ENCODE data around the gene CREBRF.
"Not testable (repeated sequence)": the region's sequence is repeated elsewhere in the genome, so short reads cannot be mapped to it uniquely, and the experiment has no call there.

The CREBRF gene

DNA sequence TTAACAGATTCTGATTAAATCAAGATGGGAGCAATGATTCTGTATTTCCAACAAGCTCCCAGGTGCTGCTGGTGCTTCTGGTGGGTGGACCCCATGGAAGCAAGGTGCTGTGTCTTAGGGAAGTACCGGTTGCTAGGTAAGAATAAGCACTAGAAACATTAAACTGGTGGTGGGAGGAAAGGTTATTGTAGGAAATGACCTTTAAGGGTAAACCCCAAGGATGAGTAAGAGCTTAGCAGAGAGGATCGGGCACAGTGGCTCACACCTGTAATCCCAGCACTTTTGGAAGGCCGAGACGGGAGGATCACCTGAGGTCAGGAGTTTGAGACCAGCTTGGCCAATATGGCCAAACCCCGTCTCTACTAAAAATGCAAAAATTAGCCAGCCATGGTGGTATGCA, 16.2 kb upstream of the CREBRF start:
- no peak overlapping the region for H3K4me3 ChIP-seq (IDR thresholded peaks at IDR 0.05; ENCODE audit: insufficient read depth, low read depth, low read length)

DNA sequence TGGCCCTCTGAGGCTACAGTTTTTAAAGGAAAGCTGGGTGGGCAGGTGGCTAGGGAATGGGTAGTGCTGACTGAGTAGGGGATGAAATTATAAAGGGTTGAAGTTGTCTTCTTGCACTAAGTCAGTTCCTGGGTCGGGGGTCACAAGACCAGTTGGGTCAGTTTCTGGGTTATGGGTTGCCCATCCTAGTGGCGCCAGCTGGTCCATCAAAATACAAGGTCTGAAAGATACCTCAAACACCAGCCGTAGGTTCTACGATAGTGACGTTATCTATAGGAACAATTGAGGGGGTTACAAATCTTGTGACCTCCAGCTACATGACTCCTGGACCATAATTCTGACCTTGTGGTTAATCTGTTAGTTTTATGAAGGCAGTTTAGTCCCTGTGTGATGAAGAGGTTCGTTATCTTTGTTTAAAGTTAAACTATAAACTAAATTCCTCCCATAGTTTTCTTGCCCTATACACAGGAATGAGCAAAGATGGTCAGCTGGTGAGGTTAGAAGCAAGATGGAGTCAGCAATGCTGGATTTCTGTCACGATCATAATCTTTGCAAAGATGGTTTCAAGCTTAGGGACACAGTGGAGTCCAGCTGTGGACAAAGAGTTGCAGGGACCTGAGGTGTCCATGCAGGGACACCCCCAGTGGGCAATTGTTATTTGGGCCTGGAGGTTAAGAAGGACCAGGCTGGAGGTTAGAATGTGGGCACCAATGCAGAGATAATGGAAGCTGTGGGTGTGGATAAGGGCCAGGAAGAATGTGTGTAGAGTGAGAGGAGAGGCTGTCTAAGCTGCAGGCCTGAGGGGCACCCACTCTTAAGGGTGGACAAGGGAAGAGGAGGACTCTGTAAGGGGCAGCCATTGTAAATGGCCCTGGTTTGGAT, 14.0 kb upstream of the CREBRF start:
- no peaks in the 10 kb centered on the region for H4K20me1 ChIP-seq (ENCODE audit: insufficient read depth)
- peaks cover 7% of the 10 kb centered on the region for H3K4me1 ChIP-seq (ENCODE audit: low read depth, poor library complexity, severe bottlenecking)
- no peak overlapping the region for H3K9ac ChIP-seq
- H3K79me2 ChIP-seq (ENCODE audit: insufficient read depth, low read depth) = 0 out of 2 replicates have a peak, but pooled peaks cover 6% of the 10 kb centered on the region
- H3K27me3 ChIP-seq (ENCODE audit: insufficient read depth, low read depth) = no peaks in the 10 kb centered on the region
- no peak overlapping the region for H3K27ac ChIP-seq
- H2AFZ ChIP-seq (ENCODE audit: low read depth) = no peak overlapping the region
- H3K36me3 ChIP-seq (ENCODE audit: insufficient read depth) = no peaks in the 10 kb centered on the region
- no peak overlapping the region for H3K4me2 ChIP-seq
- H3K4me3 ChIP-seq (IDR thresholded peaks at IDR 0.05; ENCODE audit: insufficient read depth, low read depth, low read length) = no peak overlapping the region
- TF ChIP-seq, protein P1, sequence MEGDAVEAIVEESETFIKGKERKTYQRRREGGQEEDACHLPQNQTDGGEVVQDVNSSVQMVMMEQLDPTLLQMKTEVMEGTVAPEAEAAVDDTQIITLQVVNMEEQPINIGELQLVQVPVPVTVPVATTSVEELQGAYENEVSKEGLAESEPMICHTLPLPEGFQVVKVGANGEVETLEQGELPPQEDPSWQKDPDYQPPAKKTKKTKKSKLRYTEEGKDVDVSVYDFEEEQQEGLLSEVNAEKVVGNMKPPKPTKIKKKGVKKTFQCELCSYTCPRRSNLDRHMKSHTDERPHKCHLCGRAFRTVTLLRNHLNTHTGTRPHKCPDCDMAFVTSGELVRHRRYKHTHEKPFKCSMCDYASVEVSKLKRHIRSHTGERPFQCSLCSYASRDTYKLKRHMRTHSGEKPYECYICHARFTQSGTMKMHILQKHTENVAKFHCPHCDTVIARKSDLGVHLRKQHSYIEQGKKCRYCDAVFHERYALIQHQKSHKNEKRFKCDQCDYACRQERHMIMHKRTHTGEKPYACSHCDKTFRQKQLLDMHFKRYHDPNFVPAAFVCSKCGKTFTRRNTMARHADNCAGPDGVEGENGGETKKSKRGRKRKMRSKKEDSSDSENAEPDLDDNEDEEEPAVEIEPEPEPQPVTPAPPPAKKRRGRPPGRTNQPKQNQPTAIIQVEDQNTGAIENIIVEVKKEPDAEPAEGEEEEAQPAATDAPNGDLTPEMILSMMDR (conservative IDR thresholded peaks at IDR 0.05; ENCODE audit: low read depth, low read length) = no peak

More for the DNA sequence above, 16.2 kb upstream of the CREBRF start:
- no peak overlapping the region for H3K4me2 ChIP-seq
- no peak overlapping the region for H3K27ac ChIP-seq
- H3K36me3 ChIP-seq (ENCODE audit: insufficient read depth) = no peaks in the 10 kb centered on the region
- peaks cover 25% of the 10 kb centered on the region for H3K4me1 ChIP-seq (ENCODE audit: low read depth, poor library complexity, severe bottlenecking)
- no peaks in the 10 kb centered on the region for H3K27me3 ChIP-seq (ENCODE audit: insufficient read depth, low read depth)
- TF ChIP-seq, protein P1 (conservative IDR thresholded peaks at IDR 0.05; ENCODE audit: low read depth, low read length) = no peak
- H4K20me1 ChIP-seq (ENCODE audit: insufficient read depth) = no peaks in the 10 kb centered on the region
- 0 out of 2 replicates have a peak, but pooled peaks cover 6% of the 10 kb centered on the region for H3K79me2 ChIP-seq (ENCODE audit: insufficient read depth, low read depth)
- H3K9ac ChIP-seq = no peak overlapping the region
- no peak overlapping the region for H2AFZ ChIP-seq (ENCODE audit: low read depth)

DNA sequence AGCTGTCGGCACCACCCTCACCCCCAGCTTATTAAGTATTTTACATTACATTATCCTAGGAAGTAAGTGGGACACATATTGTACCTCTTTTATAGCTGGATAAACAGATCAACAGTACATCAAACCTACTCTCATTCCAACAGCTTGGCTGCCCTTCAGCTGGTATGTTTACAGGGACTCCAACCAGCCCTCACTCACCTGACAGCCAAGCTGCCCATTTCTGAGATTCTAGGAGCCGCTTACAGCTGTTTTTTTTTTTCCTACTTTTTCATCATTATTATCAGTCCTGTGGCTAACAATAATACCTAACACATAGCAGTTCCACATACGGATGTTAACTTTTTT, 13.4 kb upstream of the CREBRF start:
- no peak overlapping the region for H3K4me2 ChIP-seq
- TF ChIP-seq, protein P1 (conservative IDR thresholded peaks at IDR 0.05; ENCODE audit: low read depth, low read length) = no peak
- no peaks in the 10 kb centered on the region for H3K27me3 ChIP-seq (ENCODE audit: insufficient read depth, low read depth)
- no peak overlapping the region for H3K9ac ChIP-seq
- no peak overlapping the region for H3K27ac ChIP-seq
- H3K79me2 ChIP-seq (ENCODE audit: insufficient read depth, low read depth) = 0 out of 2 replicates have a peak, but pooled peaks cover 6% of the 10 kb centered on the region
- H3K4me3 ChIP-seq (IDR thresholded peaks at IDR 0.05; ENCODE audit: insufficient read depth, low read depth, low read length) = no peak overlapping the region
- H3K4me1 ChIP-seq (ENCODE audit: low read depth, poor library complexity, severe bottlenecking) = peaks cover under 1% of the 10 kb centered on the region
- no peak overlapping the region for H2AFZ ChIP-seq (ENCODE audit: low read depth)
- H3K36me3 ChIP-seq (ENCODE audit: insufficient read depth) = no peaks in the 10 kb centered on the region
- no peaks in the 10 kb centered on the region for H4K20me1 ChIP-seq (ENCODE audit: insufficient read depth)

DNA sequence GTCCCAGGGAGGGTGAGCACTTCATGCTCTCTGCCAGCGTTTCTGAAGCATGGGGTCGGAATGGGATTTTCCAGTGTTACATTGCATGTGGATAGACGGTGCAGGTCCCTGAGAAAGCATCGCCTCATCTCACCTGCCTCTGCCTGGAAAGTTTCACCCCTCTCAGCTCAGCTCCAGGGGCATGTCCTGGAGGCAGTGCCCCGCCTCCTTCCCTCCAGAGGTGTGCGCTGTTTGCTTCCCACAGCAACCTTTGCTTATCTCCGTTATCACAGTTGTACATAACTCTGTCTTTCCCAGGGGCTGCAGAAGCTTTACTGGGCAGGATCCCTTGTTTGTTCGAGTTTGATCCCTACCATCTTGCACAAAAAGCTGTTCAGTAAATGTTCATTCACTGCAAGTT, 10.7 kb upstream of the CREBRF start:
- Histone ChIP-seq H3K4me3 (IDR thresholded peaks at IDR 0.05; ENCODE audit: insufficient read depth, low read depth, low read length) (no peak overlapping the region), H3K4me2 (no peak overlapping the region), H2AFZ (ENCODE audit: low read depth) (no peak overlapping the region), H3K4me1 (ENCODE audit: low read depth, poor library complexity, severe bottlenecking) (no peaks in the 10 kb centered on the region), H3K79me2 (ENCODE audit: insufficient read depth, low read depth) (no peaks in the 10 kb centered on the region), H3K36me3 (ENCODE audit: insufficient read depth) (no peaks in the 10 kb centered on the region), H3K27me3 (ENCODE audit: insufficient read depth, low read depth) (no peaks in the 10 kb centered on the region), H3K9ac (no peak overlapping the region), H3K27ac (no peak overlapping the region), H4K20me1 (ENCODE audit: insufficient read depth) (no peaks in the 10 kb centered on the region)
- TF ChIP-seq, protein P1 (conservative IDR thresholded peaks at IDR 0.05; ENCODE audit: low read depth, low read length) = no peak

DNA sequence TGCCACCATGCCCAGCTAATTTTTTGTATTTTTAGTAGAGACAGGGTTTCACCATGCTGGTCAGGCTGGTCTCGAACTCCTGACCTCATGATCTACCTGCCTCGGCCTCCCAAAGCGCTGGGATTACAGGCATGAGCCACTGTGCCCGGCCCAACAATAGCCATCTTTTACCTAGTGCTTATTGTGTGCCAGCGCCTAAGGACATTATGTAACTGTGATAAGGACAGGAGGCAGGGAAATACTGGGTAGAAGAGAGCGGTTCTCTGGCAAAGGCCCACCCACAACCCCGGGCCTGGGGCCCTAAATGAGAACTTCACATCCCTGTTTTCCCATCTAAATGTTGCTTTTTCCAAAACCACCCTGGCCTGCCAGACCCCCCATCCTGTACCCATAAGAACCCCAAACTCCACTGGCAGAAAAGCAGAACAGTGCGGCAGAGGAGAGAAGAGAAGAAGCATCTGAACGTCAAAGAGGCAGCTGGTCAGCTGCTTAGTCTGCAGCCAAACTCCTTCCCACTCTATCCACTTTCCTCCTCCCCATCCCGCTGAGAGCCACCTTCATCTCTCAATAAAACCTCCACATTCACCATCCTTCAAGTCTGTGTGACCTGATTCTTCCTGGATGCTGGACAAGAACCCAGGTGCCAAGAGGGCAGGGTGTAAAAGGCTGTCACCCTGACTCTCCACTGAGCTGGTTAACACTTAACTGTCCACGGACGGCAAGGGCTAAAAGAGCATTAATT, 8.9 kb upstream of the CREBRF start:
- H3K36me3 ChIP-seq (ENCODE audit: insufficient read depth); H2AFZ ChIP-seq (ENCODE audit: low read depth); H4K20me1 ChIP-seq (ENCODE audit: insufficient read depth); H3K79me2 ChIP-seq (ENCODE audit: insufficient read depth, low read depth); H3K4me3 ChIP-seq (IDR thresholded peaks at IDR 0.05; ENCODE audit: insufficient read depth, low read depth, low read length); H3K27me3 ChIP-seq (ENCODE audit: insufficient read depth, low read depth); H3K27ac ChIP-seq; H3K9ac ChIP-seq; H3K4me2 ChIP-seq; H3K4me1 ChIP-seq (ENCODE audit: low read depth, poor library complexity, severe bottlenecking): not testable (repeated sequence)
